ENCODE data around the gene CEMIP. TPM values are rescaled to one million over a fixed set of nuclear protein-coding genes. Genes with fewer than 3 reads are reported as not detected.

The CEMIP gene
- total RNA-seq, 1 experiment from 2014 or later, result 0.07 TPM

DNA sequence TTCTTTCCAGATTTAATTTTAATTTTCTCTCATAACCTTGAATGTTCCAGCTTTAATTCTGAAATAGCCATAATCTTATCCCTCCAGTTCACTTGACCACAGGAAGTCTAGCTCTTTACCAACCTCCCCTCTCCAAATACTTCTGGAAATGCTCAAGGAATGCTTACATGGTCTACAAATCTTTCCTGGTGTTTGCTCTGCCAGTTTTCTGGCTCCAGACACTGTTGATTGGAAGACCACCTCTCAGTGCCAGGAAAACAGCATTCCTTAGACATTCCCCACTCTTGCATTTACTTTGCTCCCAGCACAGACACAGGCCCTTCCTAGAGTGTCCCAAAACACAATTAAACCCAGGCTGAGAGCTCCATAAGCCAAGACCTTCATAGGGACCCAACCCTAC is 111.8 kb downstream of the CEMIP start:
- Histone ChIP-seq H3K4me1 (no peaks in the 10 kb centered on the region), H3K27me3 (replicated peaks; ENCODE audit: control insufficient read depth, insufficient read depth, low read length) (no peaks in the 10 kb centered on the region), H3K36me3 (ENCODE audit: control insufficient read depth, insufficient read depth, low read length) (no peaks in the 10 kb centered on the region), H3K9me3 (no peaks in the 10 kb centered on the region), H3K4me3 (ENCODE audit: low read depth, low read length) (no peak overlapping the region)
- no peak for DNase-seq
- CTCF ChIA-PET, result interaction anchor here (0.9 kb wide), 1 partner anchor 9 kb away, joined by 4 read pairs; no protein-coding TSS in a partner anchor
- no peaks in the 10 kb centered on the region for H3K36me3 Mint-ChIP-seq (ENCODE audit: insufficient read depth, unreplicated experiment)
- H3K4me1 Mint-ChIP-seq (ENCODE audit: low read depth, unreplicated experiment), result no peaks in the 10 kb centered on the region
- POLR2A ChIA-PET, result no interaction called here
- H3K27ac Mint-ChIP-seq (ENCODE audit: unreplicated experiment), result no peak overlapping the region
- no TSS peak for BruUV-seq (replicated peaks)
- TF ChIP-seq, protein P1, sequence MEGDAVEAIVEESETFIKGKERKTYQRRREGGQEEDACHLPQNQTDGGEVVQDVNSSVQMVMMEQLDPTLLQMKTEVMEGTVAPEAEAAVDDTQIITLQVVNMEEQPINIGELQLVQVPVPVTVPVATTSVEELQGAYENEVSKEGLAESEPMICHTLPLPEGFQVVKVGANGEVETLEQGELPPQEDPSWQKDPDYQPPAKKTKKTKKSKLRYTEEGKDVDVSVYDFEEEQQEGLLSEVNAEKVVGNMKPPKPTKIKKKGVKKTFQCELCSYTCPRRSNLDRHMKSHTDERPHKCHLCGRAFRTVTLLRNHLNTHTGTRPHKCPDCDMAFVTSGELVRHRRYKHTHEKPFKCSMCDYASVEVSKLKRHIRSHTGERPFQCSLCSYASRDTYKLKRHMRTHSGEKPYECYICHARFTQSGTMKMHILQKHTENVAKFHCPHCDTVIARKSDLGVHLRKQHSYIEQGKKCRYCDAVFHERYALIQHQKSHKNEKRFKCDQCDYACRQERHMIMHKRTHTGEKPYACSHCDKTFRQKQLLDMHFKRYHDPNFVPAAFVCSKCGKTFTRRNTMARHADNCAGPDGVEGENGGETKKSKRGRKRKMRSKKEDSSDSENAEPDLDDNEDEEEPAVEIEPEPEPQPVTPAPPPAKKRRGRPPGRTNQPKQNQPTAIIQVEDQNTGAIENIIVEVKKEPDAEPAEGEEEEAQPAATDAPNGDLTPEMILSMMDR (IDR thresholded peaks at IDR 0.05; ENCODE audit: insufficient read depth in 1 of 2, low read depth in 1 of 2, low read length in 1 of 2, severe bottlenecking in 1 of 2, unreplicated experiment in 1 of 2), result no peak
- no peaks in the 10 kb centered on the region for H3K9me3 Mint-ChIP-seq (ENCODE audit: unreplicated experiment)
- no peak overlapping the region for H3K4me3 Mint-ChIP-seq (ENCODE audit: unreplicated experiment)
- intact Hi-C loops (cut with micrococcal nuclease; ENCODE audit: unreplicated experiment), result no loop called here
- H3K27me3 Mint-ChIP-seq (ENCODE audit: insufficient read depth, unreplicated experiment), result peaks cover 8% of the 10 kb centered on the region

DNA sequence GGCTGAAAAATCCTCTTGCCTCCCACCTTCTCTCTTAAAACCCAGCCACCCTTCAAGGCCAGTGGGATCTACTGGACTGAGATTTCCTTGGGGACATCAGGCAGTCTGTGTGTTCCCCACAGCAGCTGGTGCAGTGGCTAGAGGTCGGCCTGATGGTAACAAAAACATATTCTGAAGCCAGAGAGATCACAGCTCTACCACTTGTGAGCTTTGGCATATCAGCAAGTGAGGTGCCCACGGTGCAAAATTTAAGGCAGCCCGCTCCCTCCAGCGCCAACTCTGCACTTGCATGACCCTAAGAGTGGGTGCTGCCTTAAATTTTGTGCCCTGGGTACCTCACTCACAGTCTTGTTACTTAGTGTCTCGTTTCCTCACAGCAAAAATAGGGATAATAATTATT is 113.2 kb downstream of the CEMIP start:
- no TSS peak for BruUV-seq (replicated peaks)
- H3K4me3 ChIP-seq (ENCODE audit: low read depth, low read length), result no peak overlapping the region
- no peaks in the 10 kb centered on the region for H3K4me1 ChIP-seq
- intact Hi-C loops (cut with micrococcal nuclease; ENCODE audit: unreplicated experiment), result no loop called here
- H3K36me3 Mint-ChIP-seq (ENCODE audit: insufficient read depth, unreplicated experiment), result no peaks in the 10 kb centered on the region
- peaks cover 4% of the 10 kb centered on the region for H3K4me1 Mint-ChIP-seq (ENCODE audit: low read depth, unreplicated experiment)
- H3K9me3 Mint-ChIP-seq (ENCODE audit: unreplicated experiment), result no peaks in the 10 kb centered on the region
- H3K9me3 ChIP-seq, result no peaks in the 10 kb centered on the region
- no peaks in the 10 kb centered on the region for H3K27me3 ChIP-seq (replicated peaks; ENCODE audit: control insufficient read depth, insufficient read depth, low read length)
- POLR2A ChIA-PET, result no interaction called here
- no peaks in the 10 kb centered on the region for H3K36me3 ChIP-seq (ENCODE audit: control insufficient read depth, insufficient read depth, low read length)
- no peak for DNase-seq
- H3K27ac Mint-ChIP-seq (ENCODE audit: unreplicated experiment), result no peak overlapping the region
- peaks cover 6% of the 10 kb centered on the region for H3K27me3 Mint-ChIP-seq (ENCODE audit: insufficient read depth, unreplicated experiment)
- CTCF ChIA-PET, result interaction anchor here (0.6 kb wide), 1 partner anchor 27 kb away, joined by 7 read pairs; no protein-coding TSS in a partner anchor
- TF ChIP-seq, protein P1 (IDR thresholded peaks at IDR 0.05; ENCODE audit: insufficient read depth in 1 of 2, low read depth in 1 of 2, low read length in 1 of 2, severe bottlenecking in 1 of 2, unreplicated experiment in 1 of 2), result no peak
- no peak overlapping the region for H3K4me3 Mint-ChIP-seq (ENCODE audit: unreplicated experiment)

DNA sequence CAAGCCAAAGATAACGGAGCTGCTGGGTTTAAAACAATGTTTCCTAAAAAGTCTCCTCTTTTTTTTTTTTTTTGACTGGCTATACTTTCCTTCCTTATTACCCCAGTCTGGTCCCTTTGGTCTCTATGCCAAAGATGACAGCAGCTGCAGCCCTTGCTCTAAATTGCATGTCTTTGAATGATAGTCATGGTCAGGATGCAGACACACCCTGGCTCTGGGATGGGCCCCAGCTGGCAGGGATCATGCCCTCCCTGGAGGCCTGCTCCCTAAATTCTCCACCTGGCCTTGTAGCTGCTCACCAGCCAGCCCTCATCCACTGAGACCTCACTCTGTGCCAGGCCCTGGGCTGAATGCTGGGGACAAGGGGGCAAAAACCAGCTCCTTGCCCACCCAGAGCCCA is 114.6 kb downstream of the CEMIP start:
- Histone ChIP-seq H3K9me3 (no peaks in the 10 kb centered on the region), H3K4me3 (ENCODE audit: low read depth, low read length) (no peak overlapping the region), H3K4me1 (peaks cover 6% of the 10 kb centered on the region; the same call in 1 of the 2 replicates), H3K27me3 (replicated peaks; ENCODE audit: control insufficient read depth, insufficient read depth, low read length) (no peaks in the 10 kb centered on the region), H3K36me3 (ENCODE audit: control insufficient read depth, insufficient read depth, low read length) (no peaks in the 10 kb centered on the region)
- POLR2A ChIA-PET, result no interaction called here
- H3K27ac Mint-ChIP-seq (ENCODE audit: unreplicated experiment), result no peak overlapping the region
- H3K4me1 Mint-ChIP-seq (ENCODE audit: low read depth, unreplicated experiment), result peaks cover 15% of the 10 kb centered on the region
- H3K36me3 Mint-ChIP-seq (ENCODE audit: insufficient read depth, unreplicated experiment), result no peaks in the 10 kb centered on the region
- DNase-seq, result no peak
- no peaks in the 10 kb centered on the region for H3K9me3 Mint-ChIP-seq (ENCODE audit: unreplicated experiment)
- TF ChIP-seq, protein P1 (IDR thresholded peaks at IDR 0.05; ENCODE audit: insufficient read depth in 1 of 2, low read depth in 1 of 2, low read length in 1 of 2, severe bottlenecking in 1 of 2, unreplicated experiment in 1 of 2), result no peak
- no TSS peak for BruUV-seq (replicated peaks)
- no peak overlapping the region for H3K4me3 Mint-ChIP-seq (ENCODE audit: unreplicated experiment)
- CTCF ChIA-PET, result no interaction called here
- H3K27me3 Mint-ChIP-seq (ENCODE audit: insufficient read depth, unreplicated experiment), result peaks cover 6% of the 10 kb centered on the region
- intact Hi-C loops (cut with micrococcal nuclease; ENCODE audit: unreplicated experiment), result no loop called here
